ENCODE measurements around the gene NPTX1.

Gene NPTX1

GRCh38 chr17:80422981-80423380 is 53.4 kb downstream of the NPTX1 start:
- Histone ChIP-seq H4K8ac (ENCODE audit: low read depth, low read length) (no peak overlapping the region), H4K5ac (ENCODE audit: low read length) (no peak overlapping the region), H3K27me3 (ENCODE audit: insufficient read depth, low read length, poor library complexity) (no peaks in the 10 kb centered on the region), H3K27ac (ENCODE audit: low read depth, low read length) (no peak overlapping the region), H3K9ac (ENCODE audit: low read length) (no peak overlapping the region), H3K4me3 (ENCODE audit: low read length) (no peak overlapping the region), H3K18ac (ENCODE audit: low read length) (no peak overlapping the region), H2AK5ac (ENCODE audit: low read length) (no peak overlapping the region), H3K4ac (ENCODE audit: low read depth, low read length) (no peak overlapping the region), H3K23ac (ENCODE audit: low read length) (no peak overlapping the region), H3K4me2 (ENCODE audit: low read length) (no peak overlapping the region), H3K79me2 (ENCODE audit: control insufficient read depth, insufficient read depth, low read length) (no peaks in the 10 kb centered on the region), H3K56ac (ENCODE audit: low read length) (no peak overlapping the region), H2BK15ac (replicated peaks; ENCODE audit: low read depth) (no peak overlapping the region), H3K79me1 (ENCODE audit: low read length) (no peaks in the 10 kb centered on the region), H3K4me1 (ENCODE audit: control insufficient read depth, low read depth, low read length) (no peaks in the 10 kb centered on the region), H2BK5ac (ENCODE audit: low read length) (no peak overlapping the region), H3K36me3 (ENCODE audit: control insufficient read depth, insufficient read depth, low read length) (no peaks in the 10 kb centered on the region), H2BK120ac (ENCODE audit: low read depth, low read length) (no peak overlapping the region)
- WGBS (ENCODE audit: extremely low coverage, insufficient coverage, low lambda C conversion rate), result no CpG with 5 or more reads among the region's 20 CpGs
- DNase-seq, result no peak

GRCh38 chr17:80422276-80422675 is 54.1 kb downstream of the NPTX1 start:
- H2BK15ac ChIP-seq (replicated peaks; ENCODE audit: low read depth), result no peak overlapping the region
- no peaks in the 10 kb centered on the region for H3K36me3 ChIP-seq (ENCODE audit: control insufficient read depth, insufficient read depth, low read length)
- no peak overlapping the region for H4K8ac ChIP-seq (ENCODE audit: low read depth, low read length)
- no peak overlapping the region for H3K56ac ChIP-seq (ENCODE audit: low read length)
- no peak for DNase-seq
- peaks cover under 1% of the 10 kb centered on the region for H3K79me1 ChIP-seq (ENCODE audit: low read length)
- no peak overlapping the region for H3K18ac ChIP-seq (ENCODE audit: low read length)
- H3K4me1 ChIP-seq (ENCODE audit: control insufficient read depth, low read depth, low read length), result no peaks in the 10 kb centered on the region
- no peaks in the 10 kb centered on the region for H3K79me2 ChIP-seq (ENCODE audit: control insufficient read depth, insufficient read depth, low read length)
- no peaks in the 10 kb centered on the region for H3K27me3 ChIP-seq (ENCODE audit: insufficient read depth, low read length, poor library complexity)
- H2AK5ac ChIP-seq (ENCODE audit: low read length), result no peak overlapping the region
- no peak overlapping the region for H3K27ac ChIP-seq (ENCODE audit: low read depth, low read length)
- H3K4me2 ChIP-seq (ENCODE audit: low read length), result no peak overlapping the region
- no peak overlapping the region for H2BK120ac ChIP-seq (ENCODE audit: low read depth, low read length)
- H3K9ac ChIP-seq (ENCODE audit: low read length), result no peak overlapping the region
- no peak overlapping the region for H4K5ac ChIP-seq (ENCODE audit: low read length)
- no peak overlapping the region for H3K4ac ChIP-seq (ENCODE audit: low read depth, low read length)
- no peak overlapping the region for H2BK5ac ChIP-seq (ENCODE audit: low read length)
- H3K4me3 ChIP-seq (ENCODE audit: low read length), result no peak overlapping the region
- no CpG with 5 or more reads among the region's 18 CpGs for WGBS (ENCODE audit: extremely low coverage, insufficient coverage, low lambda C conversion rate)
- no peak overlapping the region for H3K23ac ChIP-seq (ENCODE audit: low read length)

GRCh38 chr17:80421381-80422090 is 54.9 kb downstream of the NPTX1 start:
- Histone ChIP-seq H3K4ac (ENCODE audit: low read depth, low read length) (no peak overlapping the region), H2AK5ac (ENCODE audit: low read length) (no peak overlapping the region), H3K4me3 (ENCODE audit: low read length) (no peak overlapping the region), H3K23ac (ENCODE audit: low read length) (no peak overlapping the region), H3K4me2 (ENCODE audit: low read length) (no peak overlapping the region), H4K8ac (ENCODE audit: low read depth, low read length) (no peak overlapping the region), H2BK15ac (replicated peaks; ENCODE audit: low read depth) (no peak overlapping the region), H3K18ac (ENCODE audit: low read length) (no peak overlapping the region), H3K79me2 (ENCODE audit: control insufficient read depth, insufficient read depth, low read length) (no peaks in the 10 kb centered on the region), H4K5ac (ENCODE audit: low read length) (no peak overlapping the region), H3K27ac (ENCODE audit: low read depth, low read length) (no peak overlapping the region), H3K79me1 (ENCODE audit: low read length) (peaks cover 1% of the 10 kb centered on the region), H2BK120ac (ENCODE audit: low read depth, low read length) (no peak overlapping the region), H3K56ac (ENCODE audit: low read length) (no peak overlapping the region), H3K4me1 (ENCODE audit: control insufficient read depth, low read depth, low read length) (no peaks in the 10 kb centered on the region), H3K36me3 (ENCODE audit: control insufficient read depth, insufficient read depth, low read length) (no peaks in the 10 kb centered on the region), H3K9ac (ENCODE audit: low read length) (no peak overlapping the region), H2BK5ac (ENCODE audit: low read length) (no peak overlapping the region), H3K27me3 (ENCODE audit: insufficient read depth, low read length, poor library complexity) (no peaks in the 10 kb centered on the region)
- no CpG with 5 or more reads among the region's 20 CpGs for WGBS (ENCODE audit: extremely low coverage, insufficient coverage, low lambda C conversion rate)
- DNase-seq, result no peak

GRCh38 chr17:80419255-80419654 is 57.2 kb downstream of the NPTX1 start:
- Histone ChIP-seq H3K4me1 (ENCODE audit: control insufficient read depth, low read depth, low read length) (peaks cover 2% of the 10 kb centered on the region), H3K27me3 (ENCODE audit: insufficient read depth, low read length, poor library complexity) (peaks cover under 1% of the 10 kb centered on the region), H3K18ac (ENCODE audit: low read length) (no peak overlapping the region), H3K79me2 (ENCODE audit: control insufficient read depth, insufficient read depth, low read length) (no peaks in the 10 kb centered on the region), H2BK120ac (ENCODE audit: low read depth, low read length) (no peak overlapping the region), H2BK5ac (ENCODE audit: low read length) (no peak overlapping the region), H3K36me3 (ENCODE audit: control insufficient read depth, insufficient read depth, low read length) (no peaks in the 10 kb centered on the region), H3K4me2 (ENCODE audit: low read length) (no peak overlapping the region), H4K8ac (ENCODE audit: low read depth, low read length) (no peak overlapping the region), H4K5ac (ENCODE audit: low read length) (no peak overlapping the region), H3K56ac (ENCODE audit: low read length) (no peak overlapping the region), H3K27ac (ENCODE audit: low read depth, low read length) (no peak overlapping the region), H3K79me1 (ENCODE audit: low read length) (peaks cover 4% of the 10 kb centered on the region), H3K9ac (ENCODE audit: low read length) (no peak overlapping the region), H2BK15ac (replicated peaks; ENCODE audit: low read depth) (no peak overlapping the region), H3K4me3 (ENCODE audit: low read length) (no peak overlapping the region), H3K23ac (ENCODE audit: low read length) (no peak overlapping the region), H3K4ac (ENCODE audit: low read depth, low read length) (no peak overlapping the region), H2AK5ac (ENCODE audit: low read length) (no peak overlapping the region)
- no CpG with 5 or more reads among the region's 11 CpGs for WGBS (ENCODE audit: extremely low coverage, insufficient coverage, low lambda C conversion rate)
- no peak for DNase-seq

GRCh38 chr17:80418589-80418988 is 57.8 kb downstream of the NPTX1 start:
- H3K27me3 ChIP-seq (ENCODE audit: insufficient read depth, low read length, poor library complexity), result peaks cover 5% of the 10 kb centered on the region
- WGBS (ENCODE audit: extremely low coverage, insufficient coverage, low lambda C conversion rate), result no CpG with 5 or more reads among the region's 11 CpGs
- no peaks in the 10 kb centered on the region for H3K79me2 ChIP-seq (ENCODE audit: control insufficient read depth, insufficient read depth, low read length)
- no peak overlapping the region for H3K56ac ChIP-seq (ENCODE audit: low read length)
- no peak overlapping the region for H3K4ac ChIP-seq (ENCODE audit: low read depth, low read length)
- no peak overlapping the region for H2BK120ac ChIP-seq (ENCODE audit: low read depth, low read length)
- H3K9ac ChIP-seq (ENCODE audit: low read length), result no peak overlapping the region
- peaks cover 2% of the 10 kb centered on the region for H3K4me1 ChIP-seq (ENCODE audit: control insufficient read depth, low read depth, low read length)
- no peak overlapping the region for H3K4me2 ChIP-seq (ENCODE audit: low read length)
- H4K5ac ChIP-seq (ENCODE audit: low read length), result no peak overlapping the region
- H4K8ac ChIP-seq (ENCODE audit: low read depth, low read length), result no peak overlapping the region
- H3K18ac ChIP-seq (ENCODE audit: low read length), result no peak overlapping the region
- no peak overlapping the region for H3K4me3 ChIP-seq (ENCODE audit: low read length)
- no peak overlapping the region for H2AK5ac ChIP-seq (ENCODE audit: low read length)
- H3K27ac ChIP-seq (ENCODE audit: low read depth, low read length), result no peak overlapping the region
- peaks cover 4% of the 10 kb centered on the region for H3K79me1 ChIP-seq (ENCODE audit: low read length)
- no peak overlapping the region for H2BK15ac ChIP-seq (replicated peaks; ENCODE audit: low read depth)
- no peak for DNase-seq
- no peak overlapping the region for H3K23ac ChIP-seq (ENCODE audit: low read length)
- H2BK5ac ChIP-seq (ENCODE audit: low read length), result no peak overlapping the region
- no peaks in the 10 kb centered on the region for H3K36me3 ChIP-seq (ENCODE audit: control insufficient read depth, insufficient read depth, low read length)
